Mucosa of descending colon (tissue), 3 donors: ENCODE results near the gene COX11. TPM values are rescaled to one million over a fixed set of nuclear protein-coding genes. Genes with fewer than 3 reads are reported as not detected.

Source experiments
- ATAC-seq: fragments of 200-7000 bp; cut with Tn5 transposase; one replicate; pipeline ENCODE4 v1.9.1; 2020; ENCODE audit warnings: mild to moderate bottlenecking, moderate library complexity
- DNase-seq, 3 donors: peaks; one replicate each; pipeline ENCODE4 v3.0.0-alpha.2; 2020
- H3K36me3 ChIP-seq: fragments of 200-600 bp; one replicate; pipeline ENCODE4 v1.8.0; 2021; ENCODE audit warnings: low read depth, mild to moderate bottlenecking
- H3K4me1 ChIP-seq: fragments of 200-600 bp; one replicate; pipeline ENCODE4 v1.8.0; 2021; ENCODE audit warnings: low read depth, mild to moderate bottlenecking
- H3K4me3 ChIP-seq: fragments of 200-600 bp; one replicate; pipeline ENCODE4 v1.8.0; 2021; ENCODE audit warnings: mild to moderate bottlenecking
- H3K9me3 ChIP-seq: fragments of 200-600 bp; one replicate; pipeline ENCODE4 v1.8.0; 2021; ENCODE audit warnings: mild to moderate bottlenecking
- CTCF ChIP-seq: fragments of 200-600 bp; IDR thresholded peaks from one replicate; pipeline ENCODE4 v1.8.0; 2022; ENCODE audit warnings: antibody characterized with exemption, mild to moderate bottlenecking
- intact Hi-C, 2 donors: fragments of 100-400 bp; cut with DNase I in 1 of 2; cut with micrococcal nuclease in 1 of 2; formaldehyde crosslinking; loops; one replicate each; pipeline versions ENCODE4 v1.11.0 to v1.11.1; 2022; cut with DNase I, micrococcal nuclease
- total RNA-seq, 3 donors: library from RNA; stranded (reverse); fragmentation: NEBNext Ultra II Directional in 2 of 3; extraction: Animal tissue kit (Norgen Biotek cat#: 25700) in 2 of 3; gene quantifications; one replicate each; pipeline versions ENCODE4 v1.2.1 to v1.2.4, GENCODE V29; 2021 to 2023
- donor health status: DM: no; HTN: no; CAD: no; lungs with moderate emphysema.
- donor health status: DM: no; HTN: no; CAD: no.
- donor health status: DM: no; HTN: yes; CAD: no.

COX11 gene
- total RNA-seq, 3 donors from 2014 or later: 53.2 to 61.4 (median 55.3) TPM

- TF ChIP-seq CTCF: no peak
- Histone ChIP-seq H3K9me3 (peaks cover 7% of the 10 kb centered on the region), H3K4me3 (no peak overlapping the region), H3K36me3 (no peaks in the 10 kb centered on the region), H3K4me1 (no peaks in the 10 kb centered on the region)
- no peak for ATAC-seq
- no peak for DNase-seq
- intact Hi-C loops: no loop called here
Measured at GRCh38 chr17:54920819-54921218, 47.6 kb downstream of the COX11 start.

DNA sequence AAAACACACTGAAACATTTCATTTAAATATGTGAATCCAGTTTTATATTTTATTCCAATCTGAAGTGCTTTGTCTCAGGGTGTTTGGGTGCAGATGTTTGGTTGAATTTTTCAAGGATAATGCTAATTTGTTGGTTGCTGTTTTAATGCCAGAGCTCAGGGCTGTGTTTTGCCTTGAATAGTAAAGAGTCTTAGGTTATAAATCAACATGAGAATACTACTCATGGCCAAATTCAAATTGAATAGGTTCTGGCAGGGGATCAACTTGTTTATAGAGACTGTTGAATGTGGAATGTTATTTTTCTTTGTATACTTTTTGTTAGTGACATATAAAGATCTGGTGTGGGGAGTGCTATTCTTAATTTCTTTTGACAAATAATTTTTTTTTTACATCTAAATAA is 49.0 kb downstream of the COX11 start:
- DNase-seq (no peak), ATAC-seq (no peak)
- Histone ChIP-seq H3K4me1 (no peaks in the 10 kb centered on the region), H3K36me3 (no peaks in the 10 kb centered on the region), H3K4me3 (no peak overlapping the region), H3K9me3 (peaks cover 7% of the 10 kb centered on the region)
- TF ChIP-seq CTCF: no peak
- intact Hi-C loops: no loop called here

GRCh38 chr17:54916721-54917120 is 51.7 kb downstream of the COX11 start:
- Histone ChIP-seq H3K9me3 (peaks cover 7% of the 10 kb centered on the region), H3K4me3 (no peak overlapping the region), H3K4me1 (no peaks in the 10 kb centered on the region), H3K36me3 (no peaks in the 10 kb centered on the region)
- DNase-seq: no peak
- no peak for ATAC-seq
- TF ChIP-seq CTCF: no peak
- intact Hi-C loops: no loop called here

Other genes starting within 250 kb of the COX11 start
- gene TOM1L1, start 67.8 kb downstream of the COX11 start, total RNA-seq: 10 to 100 TPM; 37.3 to 68.7 (median 49.8) TPM
- 10 to 100 TPM in 1 of 3 donors, 1 to 10 TPM in 2; 4.6 to 15.4 (median 8.8) TPM for gene STXBP4, start 111 bp upstream of the COX11 start, total RNA-seq